NCI-H2196 (cell line): ENCODE data around the gene SUN5.

Experiments used
- DNase-seq: peaks from one replicate; lab custom pipeline; 2025; ENCODE audit not compliant: unreplicated experiment; lab: John Stamatoyannopoulos, UW

Gene SUN5

GRCh38 chr20:32995802-32996201 lies 8.4 kb downstream of the SUN5 start:
- DNase-seq, result no peak

- DNase-seq, result no peak
Measured at GRCh38 chr20:32993496-32994050, 10.7 kb downstream of the SUN5 start.

DNA sequence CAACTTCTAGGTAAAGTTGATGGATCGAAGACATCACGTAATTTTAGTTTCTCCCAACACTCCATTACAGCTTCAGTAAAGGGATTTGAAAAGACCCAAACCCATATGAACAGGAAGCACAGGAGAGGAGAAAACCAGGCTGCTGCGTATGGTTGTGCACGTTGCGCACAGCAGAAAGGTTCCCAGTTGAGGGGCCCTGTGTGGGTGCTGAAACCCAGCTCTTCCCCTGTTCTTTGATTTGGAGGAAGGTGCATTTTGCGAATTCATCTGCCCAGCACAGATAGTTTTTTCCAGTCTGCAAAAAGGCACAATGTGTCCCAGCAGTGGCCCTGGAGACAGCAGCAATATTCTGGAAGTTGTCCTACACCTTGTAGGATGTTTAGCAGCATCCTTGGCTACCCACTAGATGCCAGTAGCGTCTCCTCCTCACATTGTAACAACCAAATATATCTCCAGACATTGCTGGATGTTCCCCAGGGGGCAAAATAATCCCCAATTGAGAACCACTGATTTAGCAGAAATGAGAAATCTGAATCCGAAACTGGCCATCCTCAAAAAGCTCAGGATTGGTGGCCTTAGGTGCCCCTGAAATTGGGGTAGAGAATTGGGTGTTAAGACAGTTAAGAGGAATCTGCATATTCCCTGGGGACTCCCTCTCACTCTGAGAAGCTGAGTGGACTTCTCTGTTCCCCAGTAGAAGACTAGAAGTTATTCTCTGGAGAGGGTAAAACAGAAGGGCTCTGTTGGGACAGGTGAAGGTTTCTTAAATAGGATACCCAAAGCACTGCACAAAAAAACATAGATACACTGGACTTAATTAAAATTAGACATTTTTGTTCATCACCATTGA lies 12.2 kb downstream of the SUN5 start:
- DNase-seq, result no peak

- no peak for DNase-seq
Measured at GRCh38 chr20:32991383-32991782, 12.8 kb downstream of the SUN5 start.

DNA sequence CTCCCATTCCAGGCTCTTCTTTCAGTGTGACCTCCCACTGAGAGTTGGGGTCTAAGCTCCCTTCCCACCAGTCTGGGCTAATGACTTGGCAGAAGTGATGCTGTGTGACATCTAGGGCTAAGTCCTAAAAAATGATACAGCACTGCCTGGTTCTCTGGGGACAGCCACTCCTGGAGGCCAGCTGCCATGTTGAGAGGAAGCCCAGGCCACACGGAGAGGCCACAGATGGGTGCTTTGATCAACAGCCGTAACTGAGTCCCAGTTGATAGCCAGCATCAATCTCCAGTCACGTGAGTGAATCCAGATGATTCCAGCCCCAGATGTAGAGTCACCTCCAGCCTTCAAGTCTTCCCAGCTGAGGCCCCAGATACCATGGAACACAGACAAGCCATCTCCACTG lies 13.8 kb downstream of the SUN5 start:
- no peak for DNase-seq

GRCh38 chr20:32989507-32990283 lies 14.5 kb downstream of the SUN5 start:
- DNase-seq, result no peak

DNA sequence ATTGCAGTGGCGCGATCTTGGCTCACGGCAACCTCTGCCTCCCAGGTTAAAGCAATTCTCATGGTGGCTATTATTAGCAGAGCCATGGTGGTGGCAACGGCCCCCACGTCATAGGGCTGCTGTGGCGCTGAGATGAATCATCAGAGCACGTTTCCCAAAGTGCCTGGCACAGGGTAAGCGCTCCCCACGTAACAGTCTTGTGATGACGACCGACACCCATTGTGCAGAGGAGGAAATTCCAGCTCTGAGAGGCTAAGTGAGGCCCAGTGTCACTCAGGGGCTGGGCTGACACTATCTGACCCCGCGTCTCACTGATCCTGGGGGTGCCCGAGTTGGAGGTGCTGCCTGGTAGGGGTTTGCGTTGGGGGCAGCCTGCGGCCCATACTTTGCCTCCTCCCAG lies 16.2 kb downstream of the SUN5 start:
- DNase-seq, result no peak

- DNase-seq, result no peak
Measured at GRCh38 chr20:32987044-32987825, 17.0 kb downstream of the SUN5 start.

DNA sequence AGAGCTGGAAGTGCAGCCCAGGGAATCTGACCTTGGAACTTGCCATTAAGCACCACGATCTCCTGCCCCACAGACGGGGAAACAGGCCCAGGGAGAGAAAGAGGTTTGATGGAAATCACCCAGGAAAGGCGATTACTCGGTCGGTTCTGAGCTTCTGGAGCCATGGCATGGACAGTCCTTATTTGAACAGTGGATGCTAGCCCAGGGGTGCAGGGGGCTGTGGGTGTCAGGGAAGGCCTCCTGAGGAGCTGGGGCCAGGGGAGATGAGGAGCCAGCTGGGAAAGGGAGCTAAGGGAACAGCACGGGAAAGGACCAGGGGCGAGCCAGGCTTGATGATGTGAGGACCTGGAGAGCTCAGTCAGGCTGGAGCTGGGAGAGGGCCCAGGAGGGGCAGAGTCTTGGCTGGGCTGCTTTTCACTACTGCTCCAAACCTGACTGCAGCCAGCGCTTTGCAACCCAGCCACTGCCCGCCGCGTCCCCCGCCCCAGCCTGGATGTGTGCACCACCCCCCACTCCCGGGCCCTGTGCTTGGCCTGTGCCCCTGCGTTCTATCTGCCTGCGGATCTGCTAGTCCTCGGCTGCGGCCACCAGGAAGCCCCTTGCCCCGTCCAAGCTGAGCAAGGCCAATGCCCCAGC lies 17.8 kb downstream of the SUN5 start:
- DNase-seq, result no peak

- DNase-seq, result no peak
Measured at GRCh38 chr20:32985596-32985995, 18.6 kb downstream of the SUN5 start.

- DNase-seq, result no peak
Measured at GRCh38 chr20:32984631-32985354, 19.4 kb downstream of the SUN5 start.

DNA sequence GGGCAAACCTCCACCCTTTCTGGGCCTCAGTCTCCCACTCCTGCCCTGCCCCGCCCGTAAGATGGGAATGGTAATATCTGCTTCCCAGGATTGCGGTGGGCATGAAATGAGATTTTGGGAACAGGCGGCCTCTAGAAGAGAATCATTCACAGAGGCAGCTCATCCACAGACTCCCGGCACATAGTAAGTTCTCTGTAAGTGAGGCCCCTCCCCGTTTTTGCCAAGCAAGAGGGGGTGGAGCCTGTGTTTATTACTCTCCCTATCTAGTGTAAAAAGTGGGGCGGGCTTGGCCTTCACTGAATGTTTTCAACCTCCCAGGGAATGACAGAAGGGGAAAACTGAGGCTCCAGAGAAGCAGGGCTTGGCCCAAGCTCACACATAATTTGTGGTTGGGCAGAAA lies 20.0 kb downstream of the SUN5 start:
- no peak for DNase-seq

DNA sequence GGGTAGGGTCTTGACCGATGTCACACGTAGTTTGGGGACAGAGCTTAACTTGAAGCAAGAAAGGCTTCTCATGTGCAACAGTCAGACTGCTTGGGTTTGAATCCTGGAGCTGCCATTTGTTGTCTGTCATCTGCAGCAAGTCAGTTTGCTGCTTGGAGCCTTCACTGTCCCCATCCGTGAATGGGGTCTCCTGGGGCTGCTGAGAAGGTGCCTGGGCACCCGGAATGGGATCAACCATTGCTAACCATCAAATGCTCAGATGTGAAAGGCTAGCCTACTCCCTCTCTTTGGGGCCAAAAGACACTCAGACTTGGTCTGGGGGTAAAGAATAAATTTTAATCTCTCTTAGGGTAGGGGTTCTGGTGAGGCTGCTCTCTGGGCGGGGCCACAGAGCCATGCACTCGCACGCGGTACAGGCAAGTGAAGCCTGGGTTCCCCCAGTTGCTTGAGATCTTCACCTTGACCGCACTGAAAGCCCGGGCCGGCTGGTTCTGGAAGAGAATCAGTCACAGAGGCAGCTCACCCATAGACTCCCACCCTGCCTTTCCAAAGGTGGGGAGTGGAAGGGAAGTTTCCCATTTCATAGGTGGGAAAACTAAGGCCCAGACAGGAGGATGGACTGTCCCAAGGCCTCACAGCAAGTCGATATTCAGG lies 20.6 kb downstream of the SUN5 start:
- DNase-seq, result no peak

DNA sequence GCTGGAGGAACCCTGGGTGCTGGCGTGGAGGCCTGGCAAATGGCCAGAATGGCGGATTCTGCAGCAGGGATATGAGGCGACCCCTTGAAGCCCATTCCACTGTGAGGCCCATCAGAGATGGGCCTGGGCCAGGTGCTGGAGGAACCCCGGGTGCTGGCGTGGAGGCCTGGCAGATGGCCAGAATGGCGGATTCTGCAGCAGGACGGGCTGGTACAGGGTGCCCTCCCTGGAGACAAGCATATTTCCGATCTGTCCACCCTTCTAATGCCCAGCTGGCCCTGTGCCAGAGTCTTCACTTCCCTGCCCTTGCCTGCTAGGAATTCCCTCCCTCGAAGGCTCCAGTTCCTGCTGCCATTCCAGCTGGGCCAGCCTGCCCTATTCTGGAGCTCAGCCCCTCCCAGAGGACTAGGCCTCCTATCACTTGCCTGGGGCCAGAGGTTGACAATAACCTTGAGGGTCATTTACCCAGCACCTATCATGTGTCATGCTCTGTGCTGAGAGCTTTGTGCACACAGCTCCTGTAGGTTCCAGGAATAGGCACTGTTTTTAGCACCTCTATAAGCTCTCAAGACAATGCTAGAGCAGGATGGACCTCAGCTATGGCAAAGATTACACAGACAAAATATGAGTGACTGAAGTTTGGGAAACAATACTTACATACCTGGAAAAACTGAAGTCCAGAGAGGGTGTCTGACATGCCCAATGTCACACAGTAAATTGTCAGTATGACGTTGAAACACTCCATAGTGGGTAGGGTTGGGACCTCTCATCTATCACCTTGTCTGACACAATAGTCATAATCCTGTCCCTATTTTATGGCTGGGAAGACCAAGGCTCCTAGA lies 21.4 kb downstream of the SUN5 start:
- peak; percentile 61 for DNase-seq

GRCh38 chr20:32980990-32981389 lies 23.2 kb downstream of the SUN5 start:
- no peak for DNase-seq

- no peak for DNase-seq
Measured at GRCh38 chr20:32980131-32980941, 23.9 kb downstream of the SUN5 start.

DNA sequence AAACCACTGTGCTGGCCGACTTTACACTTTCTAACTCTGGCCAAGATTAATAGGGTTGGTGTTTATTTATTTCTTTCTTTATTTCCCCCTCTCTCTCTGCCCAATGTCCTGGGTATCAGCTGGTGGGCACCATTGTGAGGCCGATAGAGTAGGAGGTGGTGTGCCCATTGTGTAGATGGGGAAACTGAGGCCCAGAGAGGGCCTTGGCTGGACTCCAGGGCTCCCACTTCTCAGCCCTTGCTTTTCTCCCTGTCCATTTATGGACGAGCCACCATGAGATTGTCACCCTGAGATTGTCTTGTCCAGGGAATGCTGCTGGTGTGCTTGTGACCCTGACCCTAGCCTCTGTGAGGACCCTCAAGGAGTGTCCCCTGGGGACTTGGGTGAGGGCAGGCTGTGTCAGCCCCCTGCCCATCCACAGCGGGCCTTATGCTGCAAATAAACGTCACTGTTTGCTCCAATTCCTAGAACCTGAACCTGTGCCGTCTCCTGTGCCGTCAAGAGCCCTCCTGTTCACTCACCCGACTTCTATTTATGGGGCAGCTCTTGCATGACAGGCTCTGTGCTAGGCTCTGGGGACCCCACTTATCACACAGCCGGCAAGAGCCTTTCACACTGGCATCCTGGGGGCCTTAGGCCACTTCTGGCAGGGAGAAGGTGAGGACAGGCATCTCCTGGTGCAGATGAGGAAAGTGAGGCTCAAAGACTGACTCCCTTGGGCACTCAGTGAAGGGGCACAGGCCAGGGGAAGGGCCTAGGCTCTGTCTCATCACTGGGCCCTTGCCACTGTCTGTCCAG lies 24.8 kb downstream of the SUN5 start:
- DNase-seq, result no peak
